ENCODE data around the gene BRSK1.

Gene BRSK1

GRCh38 chr19:55303477-55303876, 19.7 kb downstream of the BRSK1 start:
- in situ Hi-C loops (cut with HindIII; ENCODE audit: low sequenced_read_pairs), result no loop called here

GRCh38 chr19:55304279-55304978, 20.6 kb downstream of the BRSK1 start:
- in situ Hi-C loops (cut with HindIII; ENCODE audit: low sequenced_read_pairs), result no loop called here

DNA sequence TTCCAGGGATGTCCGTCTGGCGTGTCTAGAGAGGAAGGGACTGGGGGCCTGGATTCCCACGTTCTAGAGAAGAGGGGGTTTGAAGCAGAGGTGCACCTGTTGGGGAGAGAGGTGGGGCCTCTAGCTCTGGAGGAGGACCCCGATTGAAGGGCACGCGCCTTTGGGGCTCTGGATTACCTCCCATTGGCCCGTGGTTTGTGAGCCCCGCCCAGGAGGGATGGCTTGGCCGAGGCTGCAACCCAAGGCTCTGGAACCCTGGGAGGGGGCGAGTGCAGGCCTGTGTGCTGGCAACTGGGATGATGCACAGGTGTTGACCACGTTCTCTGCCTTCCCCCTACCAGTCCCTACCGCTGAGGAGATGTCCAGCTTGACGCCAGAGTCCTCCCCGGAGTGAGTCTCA, 21.2 kb downstream of the BRSK1 start:
- in situ Hi-C loops (cut with HindIII; ENCODE audit: low sequenced_read_pairs), result no loop called here

DNA sequence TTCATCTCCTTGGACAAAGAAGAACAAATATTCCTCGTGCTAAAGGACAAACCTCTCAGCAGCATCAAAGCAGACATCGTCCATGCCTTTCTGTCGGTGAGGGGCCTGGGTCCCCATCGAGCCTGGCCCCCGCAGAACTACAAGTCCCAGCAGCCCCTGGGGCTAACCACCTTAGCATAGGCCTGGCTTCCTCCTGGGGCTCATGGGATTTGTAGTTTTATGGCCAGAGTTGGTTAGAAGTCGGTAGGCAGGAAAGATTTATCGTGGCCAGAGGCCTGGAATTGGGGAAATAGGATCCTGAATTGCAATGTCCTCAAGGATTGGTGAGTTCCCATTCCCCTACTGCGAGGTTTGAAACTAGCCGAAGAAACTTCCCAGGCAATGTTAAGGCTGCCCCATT, 21.7 kb downstream of the BRSK1 start:
- in situ Hi-C loops (cut with HindIII; ENCODE audit: low sequenced_read_pairs), result no loop called here

DNA sequence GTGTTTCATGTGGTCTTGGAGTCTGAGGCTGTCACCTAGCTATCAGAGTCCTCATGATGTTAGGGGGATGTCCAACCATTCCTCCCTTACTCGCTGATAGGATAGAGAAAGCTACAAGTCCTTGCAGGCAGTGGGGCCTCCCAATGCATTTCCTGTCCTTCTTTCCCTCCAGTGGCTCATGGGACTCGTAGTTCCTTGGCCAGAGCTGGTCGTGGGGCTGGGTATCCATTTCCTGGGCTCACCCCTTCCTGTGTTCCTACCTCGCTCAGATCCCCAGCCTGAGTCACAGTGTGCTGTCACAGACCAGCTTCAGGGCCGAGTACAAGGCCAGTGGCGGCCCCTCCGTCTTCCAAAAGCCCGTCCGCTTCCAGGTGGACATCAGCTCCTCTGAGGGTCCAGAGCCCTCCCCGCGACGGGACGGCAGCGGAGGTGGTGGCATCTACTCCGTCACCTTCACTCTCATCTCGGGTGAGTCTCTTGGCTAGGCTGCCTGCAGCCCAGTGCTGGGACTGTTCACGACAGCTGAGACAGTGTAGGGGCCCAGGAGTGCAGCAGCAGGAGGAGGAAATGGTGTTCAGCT, 22.3 kb downstream of the BRSK1 start:
- in situ Hi-C loops (cut with HindIII; ENCODE audit: low sequenced_read_pairs), result no loop called here

- in situ Hi-C loops (cut with HindIII; ENCODE audit: low sequenced_read_pairs), result no loop called here
Observed at GRCh38 chr19:55306712-55307111, 22.9 kb downstream of the BRSK1 start.

DNA sequence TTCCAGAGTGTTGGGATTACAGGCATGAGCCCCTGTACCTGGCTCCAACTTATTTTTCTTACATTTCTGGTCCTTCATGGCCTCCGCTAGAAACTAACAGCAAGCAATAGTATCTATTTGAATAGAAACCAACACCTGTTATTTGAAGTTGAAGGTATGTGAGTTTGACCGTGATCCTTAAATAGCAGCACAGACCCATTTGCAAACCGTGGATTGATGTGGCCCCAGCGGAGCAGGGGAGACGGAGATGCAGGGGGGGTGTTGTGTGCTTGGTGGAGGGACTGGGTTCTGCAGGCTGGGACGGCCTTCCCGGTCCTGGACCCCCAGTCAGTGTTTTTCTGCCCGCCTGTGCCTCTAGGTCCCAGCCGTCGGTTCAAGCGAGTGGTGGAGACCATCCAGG, 24.5 kb downstream of the BRSK1 start:
- in situ Hi-C loops (cut with HindIII; ENCODE audit: low sequenced_read_pairs), result no loop called here

- in situ Hi-C loops (cut with HindIII; ENCODE audit: low sequenced_read_pairs), result no loop called here
Observed at GRCh38 chr19:55309448-55309847, 25.7 kb downstream of the BRSK1 start.

GRCh38 chr19:55310498-55310897, 26.7 kb downstream of the BRSK1 start:
- in situ Hi-C loops (cut with HindIII; ENCODE audit: low sequenced_read_pairs), result no loop called here

GRCh38 chr19:55311397-55311796, 27.6 kb downstream of the BRSK1 start:
- in situ Hi-C loops (cut with HindIII; ENCODE audit: low sequenced_read_pairs), result no loop called here

DNA sequence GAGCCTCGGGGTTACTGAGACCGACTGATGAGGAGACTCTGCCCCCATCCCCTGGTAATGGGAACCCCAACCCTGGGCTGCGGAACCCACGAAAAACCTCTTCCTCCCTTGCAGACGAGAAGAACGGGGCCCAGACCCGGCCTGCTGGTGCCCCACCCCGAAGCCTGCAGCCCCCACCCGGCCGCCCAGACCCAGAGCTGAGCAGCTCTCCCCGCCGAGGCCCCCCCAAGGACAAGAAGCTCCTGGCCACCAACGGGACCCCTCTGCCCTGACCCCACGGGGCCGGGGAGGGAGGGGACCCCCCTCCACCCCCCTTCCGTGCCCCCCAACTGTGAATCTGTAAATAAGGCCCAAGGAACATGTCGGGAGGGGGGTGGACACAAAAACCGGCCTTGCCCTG, 28.0 kb downstream of the BRSK1 start:
- in situ Hi-C loops (cut with HindIII; ENCODE audit: low sequenced_read_pairs), result no loop called here

GRCh38 chr19:55312621-55313512, 29.1 kb downstream of the BRSK1 start:
- in situ Hi-C loops (cut with HindIII; ENCODE audit: low sequenced_read_pairs), result no loop called here

DNA sequence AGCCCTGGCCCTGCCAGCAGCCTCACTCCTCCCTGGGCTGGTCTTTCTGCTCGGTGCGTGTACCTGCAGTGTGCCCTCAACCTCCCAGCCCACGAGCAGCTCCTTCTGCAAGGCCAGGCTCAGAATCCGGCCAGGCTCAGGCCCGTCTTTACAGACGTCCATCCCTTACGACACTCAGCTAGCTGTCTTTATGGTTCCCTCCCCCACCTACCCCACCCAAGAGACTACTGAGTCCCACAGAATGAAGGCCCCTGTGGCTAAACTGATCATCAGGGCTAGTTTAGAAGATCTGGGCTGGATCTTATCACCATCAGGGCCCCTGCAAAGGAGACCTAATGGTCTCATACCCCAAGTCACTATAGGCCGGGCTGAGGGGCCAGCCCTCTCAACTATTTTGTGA, 30.6 kb downstream of the BRSK1 start:
- in situ Hi-C loops (cut with HindIII; ENCODE audit: low sequenced_read_pairs), result no loop called here

DNA sequence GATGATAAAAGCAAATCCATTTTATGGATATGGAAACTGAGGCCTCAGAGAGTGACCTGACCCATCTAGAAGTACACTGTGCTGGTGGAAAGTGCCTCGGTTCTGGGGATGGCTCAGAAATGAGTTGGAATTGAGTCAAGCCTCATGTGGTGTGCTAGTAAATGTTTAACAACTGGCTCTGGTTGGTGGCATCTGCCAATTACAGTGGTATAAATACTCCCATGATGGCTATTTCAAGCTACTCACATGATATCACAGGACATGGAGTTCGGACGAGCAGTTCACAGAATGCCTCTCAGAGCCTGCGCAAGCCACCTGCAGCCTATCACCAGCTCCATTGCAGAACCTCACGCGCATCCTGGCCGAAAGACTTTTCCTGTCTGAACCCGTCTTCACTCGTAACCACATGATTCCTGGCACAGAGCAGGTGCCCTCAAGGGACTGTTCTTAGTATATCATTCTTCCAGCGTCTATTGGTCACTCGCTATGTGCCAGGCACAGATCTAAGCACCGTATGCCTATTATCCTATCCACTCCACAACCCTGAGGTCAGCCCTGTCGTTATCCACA, 32.2 kb downstream of the BRSK1 start:
- in situ Hi-C loops (cut with HindIII; ENCODE audit: low sequenced_read_pairs), result no loop called here

DNA sequence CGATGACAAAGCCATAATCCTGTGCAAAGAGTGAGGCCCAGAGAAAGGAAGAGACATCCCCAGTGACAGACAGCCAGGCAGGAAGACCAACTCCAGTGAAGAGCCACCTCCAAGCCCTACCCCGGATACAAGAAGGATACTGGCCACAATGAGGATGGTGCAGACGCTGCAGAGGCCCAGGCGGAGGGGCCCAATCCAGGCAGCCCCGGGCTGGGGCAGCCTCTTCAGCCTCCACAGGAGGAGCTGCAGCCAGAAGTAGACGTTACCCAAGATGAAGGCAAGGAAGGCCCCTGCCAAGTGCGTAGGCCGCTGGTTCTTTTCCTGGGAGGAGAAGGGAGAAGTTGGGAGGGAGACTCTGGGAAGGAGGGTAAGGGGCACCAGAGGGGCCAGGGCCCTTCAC, 32.8 kb downstream of the BRSK1 start:
- in situ Hi-C loops (cut with HindIII; ENCODE audit: low sequenced_read_pairs), result no loop called here

GRCh38 chr19:55319785-55320184, 36.0 kb downstream of the BRSK1 start:
- in situ Hi-C loops (cut with HindIII; ENCODE audit: low sequenced_read_pairs), result no loop called here

DNA sequence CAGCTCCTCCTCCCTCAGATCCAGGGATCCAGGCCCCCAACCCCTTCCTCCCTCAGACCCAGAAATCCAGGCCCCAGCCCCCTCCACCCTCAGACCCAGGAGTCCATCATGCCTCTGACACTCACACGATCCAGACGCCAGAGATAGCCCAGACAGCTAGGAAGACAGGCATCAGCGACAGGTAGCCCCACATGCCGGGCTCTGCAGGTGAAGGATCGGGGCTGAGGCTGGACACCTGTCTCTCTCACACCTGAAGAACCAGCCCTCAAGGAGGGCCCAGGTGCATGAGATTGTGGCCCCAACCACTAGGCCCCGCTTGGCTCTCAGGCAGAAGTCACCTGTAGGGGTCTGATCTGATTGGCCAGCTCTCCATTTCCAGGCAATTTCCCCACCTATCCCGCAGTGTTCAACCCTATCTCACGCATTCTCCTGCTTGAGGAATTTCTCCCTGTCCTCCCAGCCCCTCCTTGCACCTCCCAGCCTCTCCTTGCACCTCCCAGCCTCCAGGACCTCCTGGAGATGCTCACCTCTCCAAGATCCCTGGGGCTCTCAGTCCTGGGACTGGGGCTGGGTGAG, 37.1 kb downstream of the BRSK1 start:
- in situ Hi-C loops (cut with HindIII; ENCODE audit: low sequenced_read_pairs), result no loop called here

DNA sequence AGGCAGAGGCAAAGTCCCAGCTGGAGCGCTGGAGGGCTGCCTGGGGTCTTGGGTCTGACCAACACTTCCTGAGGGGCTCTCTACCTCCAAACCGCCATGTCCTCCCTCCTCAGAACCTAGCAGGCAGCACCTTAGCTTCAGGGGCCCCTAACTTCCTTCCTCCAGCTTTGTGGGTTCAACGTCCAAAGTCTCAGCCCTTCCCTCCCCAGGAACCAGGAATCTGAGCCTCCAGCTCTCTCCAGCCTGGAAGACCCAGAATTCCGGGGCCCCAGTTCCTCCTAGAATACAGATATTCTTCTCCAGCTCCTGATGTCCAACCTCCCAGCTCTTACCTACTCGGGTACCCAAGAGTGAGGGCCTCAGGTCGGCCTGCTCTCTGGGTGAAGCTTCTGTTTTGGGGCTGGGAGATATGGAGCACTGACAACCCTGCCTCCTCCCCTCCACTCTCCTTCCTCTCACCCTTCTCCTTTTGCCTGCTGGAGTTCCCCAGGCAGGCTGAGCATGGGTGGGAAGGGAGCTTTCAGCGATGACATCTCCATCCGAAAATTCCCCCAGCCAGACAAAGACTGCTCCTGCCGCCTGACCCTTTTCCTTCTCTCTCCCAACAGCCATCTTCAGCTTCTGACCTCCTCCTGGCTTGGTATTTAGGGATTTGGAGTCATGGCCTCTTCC, 37.8 kb downstream of the BRSK1 start:
- in situ Hi-C loops (cut with HindIII; ENCODE audit: low sequenced_read_pairs), result no loop called here

- in situ Hi-C loops (cut with HindIII; ENCODE audit: low sequenced_read_pairs), result no loop called here
Observed at GRCh38 chr19:55322204-55322885, 38.5 kb downstream of the BRSK1 start.

GRCh38 chr19:55324662-55325061, 40.9 kb downstream of the BRSK1 start:
- in situ Hi-C loops (cut with HindIII; ENCODE audit: low sequenced_read_pairs), result no loop called here

Data from DLD1 (cell line).